NCI-H1417 (cell line): ENCODE measurements around the gene TTC23.
"Not testable (repeated sequence)": the region's sequence is repeated elsewhere in the genome, so short reads cannot be mapped to it uniquely, and the experiment has no call there.

Source experiments
- DNase-seq, 3 experiments: peaks; one replicate each; lab custom pipeline; 2025; lab: John Stamatoyannopoulos, UW

Gene TTC23

DNA sequence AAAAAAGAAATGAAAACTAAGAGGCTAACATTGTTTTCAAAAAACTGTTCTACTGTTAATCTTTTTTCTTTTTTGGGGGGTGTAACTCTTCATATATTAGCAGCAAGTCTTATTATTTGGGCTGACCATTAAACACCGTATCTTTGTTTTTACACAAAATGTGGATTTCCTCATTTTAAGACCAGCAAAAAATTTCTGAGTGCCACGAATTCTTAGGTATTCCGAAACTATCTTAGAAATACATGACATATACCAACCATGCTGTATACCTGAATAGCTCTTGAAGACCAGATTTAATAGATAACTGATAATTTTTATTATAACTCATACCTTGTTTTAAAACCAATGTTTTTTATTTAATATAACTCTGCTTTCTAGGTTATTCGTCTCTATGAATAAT is 620 bp upstream of the TTC23 start:
- DNase-seq: no peak

DNA sequence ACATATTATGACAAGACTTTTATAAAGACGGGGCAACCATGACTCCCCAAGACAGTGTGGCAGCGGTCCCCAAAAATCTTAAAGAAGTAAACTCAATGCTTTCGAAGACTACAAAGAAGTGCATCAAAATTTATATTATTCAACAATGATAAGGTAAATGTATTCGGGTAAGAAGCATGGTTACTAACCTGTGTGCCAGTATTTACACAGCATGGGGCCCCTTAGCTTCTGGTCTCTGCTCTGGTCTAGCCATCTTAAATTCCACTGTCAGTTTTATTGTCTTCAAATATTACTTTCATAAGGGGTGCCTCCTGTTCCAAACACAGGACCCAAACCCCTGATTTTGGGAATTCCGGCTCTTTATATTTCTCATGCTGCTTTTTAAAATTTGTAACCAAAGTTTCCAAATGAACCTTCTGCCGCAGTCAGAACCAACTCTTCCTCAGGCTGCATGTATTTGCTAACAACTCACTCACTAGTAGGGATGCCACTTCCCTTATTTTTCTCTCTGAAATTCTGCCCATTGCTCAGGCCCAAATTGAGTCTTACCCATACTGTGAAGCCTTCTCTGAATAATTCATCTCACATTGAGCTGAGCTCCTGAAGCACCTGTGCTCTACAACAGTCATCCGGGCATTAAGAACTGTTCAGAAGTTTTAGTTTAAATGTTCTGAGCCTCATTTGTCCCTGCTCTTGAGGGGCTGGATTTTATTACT is 1.2 kb downstream of the TTC23 start:
- no peak for DNase-seq

DNA sequence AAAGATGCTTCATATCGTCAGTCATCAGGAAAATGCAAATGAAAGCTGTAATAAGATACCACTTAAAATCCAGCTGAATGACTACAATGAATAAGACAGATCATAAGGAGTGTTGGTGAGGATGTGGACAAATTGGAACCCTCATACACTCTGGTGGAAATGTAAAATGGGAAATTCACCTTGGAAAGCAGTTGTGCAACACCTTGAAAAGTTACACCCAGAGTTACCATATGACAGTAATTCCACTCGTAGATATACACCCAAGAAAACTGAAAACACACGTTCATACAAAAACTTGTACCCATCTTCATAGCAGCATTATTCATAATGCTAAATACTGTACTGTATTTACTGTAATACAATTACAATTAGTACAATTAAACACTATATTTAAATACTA is 2.3 kb downstream of the TTC23 start:
- DNase-seq: peak in 2 of 3 experiments; percentile 14 to 25

DNA sequence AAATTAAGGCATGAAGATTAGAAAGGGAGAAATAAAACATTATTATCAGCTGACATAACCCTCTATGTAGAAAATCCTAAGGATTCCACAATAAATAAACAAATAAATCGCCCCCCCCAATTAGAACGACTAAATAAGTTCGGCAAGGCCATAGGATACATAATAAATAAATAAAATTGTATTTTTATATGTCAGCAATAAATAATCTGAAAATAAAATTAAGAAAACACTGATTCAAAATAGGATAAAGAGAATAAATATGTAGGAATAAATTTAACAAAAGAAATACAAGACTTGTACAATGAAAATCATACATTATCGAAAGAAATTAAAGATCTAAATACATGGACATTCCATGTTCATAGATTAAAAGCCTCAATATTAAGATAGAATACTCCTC is 5.1 kb downstream of the TTC23 start:
- DNase-seq: no peak

GRCh38 chr15:99241752-99242151 is 7.6 kb downstream of the TTC23 start:
- DNase-seq: no peak

DNA sequence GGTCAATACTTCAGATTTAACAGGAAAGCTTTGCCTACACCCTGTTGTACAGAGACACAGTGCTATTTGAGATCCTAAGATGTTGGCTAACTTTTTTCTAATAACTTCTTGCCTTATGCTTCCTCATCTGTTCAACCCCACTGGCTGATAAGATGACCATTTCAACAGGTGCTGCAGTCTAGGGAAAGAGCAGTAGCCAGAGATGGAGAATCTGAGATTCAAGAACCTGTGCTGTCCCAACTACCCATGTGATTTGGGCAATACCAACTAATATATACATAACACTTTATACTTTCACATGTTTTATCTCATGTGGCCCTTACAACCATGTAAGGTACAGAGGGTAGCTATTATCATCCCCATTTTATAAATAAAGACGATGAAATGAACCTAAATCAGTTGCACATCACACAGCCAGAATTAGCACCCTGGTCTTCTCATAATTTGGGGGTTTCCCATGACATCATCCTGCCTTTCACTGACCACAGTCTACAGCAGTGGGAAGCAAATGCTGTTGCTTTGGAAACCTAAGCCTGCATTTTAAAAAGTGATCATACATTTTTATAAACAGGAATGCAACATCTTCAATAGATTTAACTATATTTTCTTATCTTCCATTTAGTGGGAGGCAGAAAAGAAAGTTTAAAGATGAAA is 9.7 kb downstream of the TTC23 start:
- no peak for DNase-seq

GRCh38 chr15:99238849-99239248 is 10.5 kb downstream of the TTC23 start:
- no peak for DNase-seq

GRCh38 chr15:99234160-99234559 is 15.2 kb downstream of the TTC23 start:
- DNase-seq: not testable (repeated sequence)

DNA sequence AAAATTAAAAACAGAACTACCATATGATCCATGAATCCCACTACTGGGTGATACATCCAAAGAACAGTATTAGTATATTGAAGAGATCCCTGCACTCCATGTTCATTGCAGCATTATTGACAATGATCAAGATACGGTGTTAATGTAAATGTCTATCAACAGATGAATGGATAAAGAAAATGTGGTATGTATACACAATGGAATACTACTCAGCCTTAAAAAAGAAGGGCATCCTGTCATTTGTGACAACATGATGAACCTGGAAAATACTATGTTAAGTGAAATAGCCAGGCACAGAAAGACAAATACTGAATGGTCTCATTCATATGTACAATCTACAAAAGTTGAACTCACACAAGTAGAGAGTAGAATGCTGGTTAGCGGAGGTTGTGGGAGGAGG is 16.6 kb downstream of the TTC23 start:
- DNase-seq: no peak

- DNase-seq: no peak
These were observed 18.5 kb downstream of the TTC23 start for GRCh38 chr15:99230867-99231266.

- DNase-seq: no peak
These were observed 21.1 kb downstream of the TTC23 start for GRCh38 chr15:99228120-99228770.

GRCh38 chr15:99226802-99227201 is 22.6 kb downstream of the TTC23 start:
- DNase-seq: no peak

- DNase-seq: no peak
These were observed 24.8 kb downstream of the TTC23 start for GRCh38 chr15:99224372-99225214.

DNA sequence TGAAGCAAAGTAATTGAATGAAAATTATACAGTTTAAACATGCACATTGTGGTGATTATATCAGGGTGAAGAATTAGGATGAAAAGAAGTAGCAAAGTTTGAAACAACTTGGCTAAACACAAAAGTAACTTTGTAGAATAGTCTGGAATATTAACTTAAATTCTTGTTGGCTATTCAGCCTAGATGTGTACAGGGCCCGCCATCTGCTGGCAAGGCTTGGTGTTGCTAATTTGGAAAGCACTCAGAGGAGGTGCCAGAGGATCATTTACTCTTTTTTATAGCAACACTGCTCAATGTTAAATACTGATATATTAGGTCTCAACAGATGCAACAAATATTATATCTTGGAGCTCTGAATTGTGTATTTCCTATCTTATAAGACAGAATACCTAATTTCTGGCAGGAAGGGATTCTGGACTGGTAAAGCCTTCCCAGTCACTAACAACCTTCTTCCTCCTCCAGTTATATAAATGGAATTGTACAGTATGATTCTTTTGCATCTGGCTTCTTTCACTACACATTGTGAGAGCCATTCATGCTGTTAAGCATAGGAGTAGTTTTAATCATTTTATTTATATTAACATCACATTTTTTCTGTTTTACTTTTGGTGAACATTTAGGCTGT is 36.1 kb downstream of the TTC23 start:
- peak; percentile 50 to 79 (median 74) for DNase-seq

- no peak for DNase-seq
These were observed 37.0 kb downstream of the TTC23 start for GRCh38 chr15:99212406-99212805.

DNA sequence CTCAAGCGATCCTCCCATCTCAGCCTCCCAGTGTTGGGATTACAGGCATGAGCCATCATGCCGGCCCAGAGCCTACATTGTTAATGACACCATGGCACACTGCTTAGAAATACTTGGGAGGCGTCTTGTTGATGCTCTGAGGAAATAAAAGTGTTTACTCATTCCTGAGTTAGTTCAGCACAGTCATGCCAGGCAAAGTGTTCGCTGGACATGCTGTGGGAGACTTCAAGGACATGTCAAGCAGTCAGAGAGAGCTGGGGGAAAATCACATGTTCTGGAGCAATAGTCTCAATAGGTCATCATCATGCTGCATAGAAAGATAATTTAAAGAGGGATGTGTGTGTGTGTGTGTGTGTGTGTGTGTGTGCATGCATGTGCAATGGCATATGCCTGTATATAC is 37.5 kb downstream of the TTC23 start:
- DNase-seq: no peak

DNA sequence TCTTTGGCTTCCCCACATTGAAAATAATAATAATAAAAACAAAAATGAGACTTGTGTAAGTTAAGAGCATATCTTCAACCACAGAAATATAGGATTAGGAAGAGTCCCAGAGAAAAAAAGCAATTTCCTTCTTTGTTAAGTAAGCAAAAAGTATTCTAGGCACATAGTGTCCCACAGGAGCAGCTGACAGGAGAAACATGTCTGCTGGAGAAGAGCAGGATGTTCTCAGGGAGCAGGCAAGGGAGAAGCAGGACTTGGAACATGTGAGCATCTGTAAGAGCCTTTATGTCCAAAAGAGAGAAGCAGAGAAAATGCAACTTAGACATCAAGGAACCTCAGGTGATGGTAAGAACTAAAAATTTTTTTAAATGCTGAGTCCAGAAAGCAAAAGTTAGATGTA is 39.0 kb downstream of the TTC23 start:
- no peak for DNase-seq

DNA sequence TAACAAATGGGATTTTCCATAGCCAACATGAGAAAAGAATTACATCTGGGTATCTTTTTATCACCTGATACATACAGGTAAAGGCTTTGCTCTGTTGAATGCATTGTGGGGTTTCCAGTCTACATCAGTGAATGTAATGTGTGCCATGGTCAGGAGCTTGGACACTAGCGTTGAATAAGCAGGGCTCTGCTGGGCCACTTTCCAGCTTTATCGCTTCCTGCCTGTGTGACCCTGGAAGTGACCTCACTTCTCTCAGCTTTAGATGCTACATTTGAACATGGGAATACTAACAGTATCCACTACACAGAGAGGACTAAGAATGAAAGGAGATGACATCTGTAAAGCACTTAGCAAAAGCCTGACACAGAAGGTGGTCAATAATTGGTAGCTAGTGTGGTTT is 40.1 kb downstream of the TTC23 start:
- DNase-seq: no peak

- DNase-seq: no peak
These were observed 41.7 kb downstream of the TTC23 start for GRCh38 chr15:99207672-99208071.

- no peak for DNase-seq
These were observed 47.2 kb downstream of the TTC23 start for GRCh38 chr15:99202176-99202552.

GRCh38 chr15:99201408-99202175 is 47.8 kb downstream of the TTC23 start:
- peak in 1 of 3 experiments; percentile 27 for DNase-seq
